SK-N-MC (cell line): ENCODE measurements around the gene TMEM39B.

Experiments used
- EZH2 ChIP-seq: fragments of 200-600 bp; sonication (generic); IDR thresholded peaks from one replicate; pipeline ENCODE4 v1.6.1; 2017; ENCODE audit warnings: antibody characterized with exemption
- FOXP2 ChIP-seq: optimal IDR thresholded peaks from 2 replicates; pipeline ENCODE3; 2011; ENCODE audit warnings: mild to moderate bottlenecking, moderate library complexity; ENCODE audit not compliant: insufficient read depth; ENCODE audit errors: extremely low read length, control extremely low read depth
- POLR2AphosphoS5 ChIP-seq: IDR thresholded peaks from 2 replicates; pipeline ENCODE4 v1.6.1; 2012; ENCODE audit warnings: mild to moderate bottlenecking, low read depth, low read length, borderline replicate concordance

DNA sequence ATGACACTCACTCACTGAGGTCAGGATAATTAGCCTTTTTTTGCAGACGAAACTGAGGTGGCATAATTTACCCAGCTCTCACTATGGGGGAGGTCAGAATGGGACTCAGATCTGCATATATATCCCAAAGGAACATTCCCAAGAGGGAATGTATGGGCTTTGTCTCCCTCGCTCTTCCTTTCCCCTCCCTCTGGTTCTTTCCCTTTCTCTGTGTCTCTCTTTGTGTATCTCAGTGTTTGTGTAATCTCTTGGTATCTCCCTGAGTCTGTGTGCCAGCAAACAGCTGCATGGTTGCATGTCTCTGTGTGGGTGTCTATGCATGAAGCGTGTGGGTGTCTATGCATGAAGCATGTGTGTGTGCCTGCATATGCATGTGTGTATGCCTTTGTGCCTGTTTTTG, 4.7 kb downstream of the TMEM39B start:
- no peak for TF ChIP-seq EZH2
- no peak for TF ChIP-seq POLR2AphosphoS5
- TF ChIP-seq FOXP2: no peak
